ENCODE measurements around the gene TUBGCP3.

TUBGCP3 gene

DNA sequence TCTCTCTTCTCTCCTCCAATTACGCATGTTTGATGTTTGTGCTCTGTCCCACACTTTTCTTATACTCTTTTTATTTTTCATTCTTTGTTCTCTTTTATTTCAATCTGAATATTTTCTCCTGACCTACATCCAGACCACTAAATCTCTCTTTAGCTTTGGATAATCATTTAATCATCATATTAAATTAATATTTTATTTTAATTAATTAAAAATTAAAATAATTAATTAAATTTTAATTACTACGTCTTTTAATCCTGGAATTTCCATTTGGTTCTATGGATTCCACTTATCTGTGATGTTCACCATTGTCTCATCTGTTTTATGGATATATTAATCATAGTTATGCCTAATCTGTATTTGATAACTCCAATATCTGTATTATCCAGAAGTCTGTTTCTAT, 149.4 kb downstream of the TUBGCP3 start:
- no peak for DNase-seq (ENCODE audit: low read depth)

DNA sequence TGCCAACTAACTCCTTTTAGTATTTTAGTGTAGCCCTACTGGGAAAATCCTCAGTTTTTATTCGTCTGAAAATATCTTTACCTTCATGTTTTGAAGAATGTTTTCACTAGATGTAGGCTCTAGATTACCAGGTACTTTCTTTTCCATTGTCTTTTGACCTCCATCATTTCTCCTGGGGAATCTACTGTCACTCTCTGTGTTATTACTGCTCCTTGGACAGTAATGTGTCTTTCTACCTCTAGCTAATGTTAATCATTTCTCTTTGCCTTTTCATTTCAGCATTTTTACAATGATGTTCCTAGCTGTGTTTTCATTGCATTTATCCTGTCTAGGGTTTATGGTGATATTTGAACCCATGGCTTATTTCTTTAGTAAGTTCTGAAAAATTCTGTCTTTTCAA, 149.9 kb downstream of the TUBGCP3 start:
- DNase-seq (ENCODE audit: low read depth), result no peak

DNA sequence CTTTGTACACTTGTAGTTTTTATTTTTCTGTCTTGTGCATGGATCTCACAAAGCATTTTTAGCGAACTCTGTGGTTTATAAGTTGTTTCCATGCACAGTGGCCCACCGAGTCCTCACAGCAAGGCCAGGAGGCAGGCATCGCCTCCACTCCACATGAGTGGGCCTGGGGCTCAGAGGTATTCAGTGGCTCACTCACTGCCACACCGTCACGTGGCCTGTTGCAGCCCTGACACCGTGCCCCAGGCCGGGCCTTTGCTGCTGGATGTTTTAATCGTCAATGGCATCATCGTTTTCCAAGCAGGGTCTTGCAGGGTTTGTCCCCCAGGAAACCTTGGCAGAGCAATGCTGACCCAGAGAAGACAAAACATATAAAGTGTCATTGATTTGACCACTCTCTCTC, 152.0 kb downstream of the TUBGCP3 start:
- no peak for DNase-seq (ENCODE audit: low read depth)
